Heart right ventricle (tissue), 16 donors: ENCODE measurements around the gene AEN. TPM values are rescaled to one million over a fixed set of nuclear protein-coding genes. Genes with fewer than 3 reads are reported as not detected.

Source experiments
- ATAC-seq, 8 donors: fragments of 200-7000 bp; cut with Tn5 transposase; one replicate each; pipeline ENCODE4 v1.9.1; 2020; ENCODE audit warnings: mild to moderate bottlenecking in 8 of 8, moderate library complexity in 8 of 8, moderate number of reproducible peaks in 1 of 8
- DNase-seq, 2 donors: peaks; one replicate each; pipeline ENCODE4 v3.0.0-alpha.2; 2020
- H3K27ac ChIP-seq, 10 donors: fragments of 200-600 bp; sonication (generic) in 2 of 10; one replicate each; pipeline versions ENCODE4 v1.5.0 to v1.8.0; 2020 to 2022; ENCODE audit warnings: mild to moderate bottlenecking in 3 of 10
- H3K27me3 ChIP-seq, 7 donors: fragments of 200-600 bp; one replicate each; pipeline ENCODE4 v1.8.0; 2021 to 2022; ENCODE audit warnings: mild to moderate bottlenecking in 2 of 7
- H3K36me3 ChIP-seq, 9 donors: fragments of 200-600 bp; sonication (generic) in 1 of 9; one replicate each; pipeline versions ENCODE4 v1.5.0 to v1.8.0; 2020 to 2022; ENCODE audit warnings: mild to moderate bottlenecking in 2 of 9
- H3K4me1 ChIP-seq, 9 donors: fragments of 200-600 bp; sonication (generic) in 1 of 9; one replicate each; pipeline versions ENCODE4 v1.5.0 to v1.8.0; 2020 to 2022; ENCODE audit warnings: mild to moderate bottlenecking in 4 of 9
- H3K4me3 ChIP-seq, 10 donors: fragments of 200-600 bp; sonication (generic) in 2 of 10; one replicate each; pipeline versions ENCODE4 v1.5.0 to v1.8.0; 2020 to 2022; ENCODE audit warnings: mild to moderate bottlenecking in 7 of 10, moderate library complexity in 2 of 10
- H3K9me3 ChIP-seq, 11 donors: fragments of 200-600 bp in 10 of 11; sonication (generic) in 2 of 11; one replicate each; pipeline versions ENCODE4 v1.5.0 to v1.8.0; 2013 to 2022; ENCODE audit warnings: mild to moderate bottlenecking in 2 of 11, control low read depth in 1 of 11, moderate library complexity in 1 of 11
- WGBS, 2 donors: extraction: QIAGEN DNeasy Blood & Tissue Kit; methylation state at CpG; one replicate each; pipeline ENCODE4 v1.1.7; 2013; ENCODE audit warnings: inconsistent platforms in 1 of 2; 5-methylcytosine and 5-hydroxymethylcytosine counted together
- intact Hi-C, 10 donors: fragments of 100-400 bp; cut with DNase I; formaldehyde crosslinking; loops; one replicate each; pipeline versions ENCODE4 v1.11.1 to v1.14.2; 2022
- polyA plus RNA-seq, 2 donors: library from polyadenylated mRNA; stranded (reverse); fragments of 200-250 nt; gene quantifications; one replicate each; pipeline ENCODE4 v1.2.3, GENCODE V29; 2013
- total RNA-seq, 10 donors: library from RNA; stranded (reverse); fragmentation: NEBNext Ultra II Directional in 3 of 10; extraction: Animal tissue kit (Norgen Biotek cat#: 25700) in 3 of 10; gene quantifications; one replicate each; pipeline versions ENCODE4 v1.2.1 to v1.2.4, GENCODE V29; 2021 to 2023
- TF ChIP-seq, protein P1 (sequence below), 9 donors: fragments of 200-600 bp; sonication (generic) in 2 of 9; IDR thresholded peaks; one replicate each; pipeline versions ENCODE4 v1.5.0 to v1.8.0; 2021 to 2022; ENCODE audit warnings: antibody characterized with exemption in 9 of 9, mild to moderate bottlenecking in 5 of 9, moderate library complexity in 1 of 9
- donor health status: Arrhythmogenic right ventricular cardiomyopathy.
- donor health status: ischemic (EF 13 %, LVEDD 7.1; RV severe dilation, severe dysfunction).
- donor health status: healthy with polysubstance abuse.
- donor health status: DM: no; HTN: yes; CAD: no.
- donor health status: DM: no; HTN: no; CAD: no.
- donor health status: ischemic (EF 25% LVEDD 6.9; RV normal size, moderate dysfunction).
- donor health status: ischemic (EF 25% LVEDD 5.7; RV mildly dilated, moderate dysfunction).
- donor health status: healthy.
- donor health status: DM: yes; HTN: yes; CAD: no.
- donor health status: Ischemic cardiomyopathy.
- donor health status: ischemic (EF 35%, LVEDD 5.7; RV mildly dilated, moderate dysfunction).
- donor health status: nonischemic (EF 11% LVEDD 7.7; RV severe dilation, severe dysfunction).
- donor health status: DM: yes; HTN: yes; CAD: no.
- donor health status: PGD.
- donor health status: ischemic (EF 29% LVEDD 5.4; RV normal size, mild dysfunction).
- donor health status: nonischemic (EF 23%, LVEDD 6.1; RV moderate dilation, normal function).

The AEN gene
- total and polyA plus RNA-seq, 12 donors = 3.4 to 13.2 (median 5.6) TPM

GRCh38 chr15:88617031-88617722 is 4.0 kb upstream of the AEN start:
- TF ChIP-seq, protein P1, sequence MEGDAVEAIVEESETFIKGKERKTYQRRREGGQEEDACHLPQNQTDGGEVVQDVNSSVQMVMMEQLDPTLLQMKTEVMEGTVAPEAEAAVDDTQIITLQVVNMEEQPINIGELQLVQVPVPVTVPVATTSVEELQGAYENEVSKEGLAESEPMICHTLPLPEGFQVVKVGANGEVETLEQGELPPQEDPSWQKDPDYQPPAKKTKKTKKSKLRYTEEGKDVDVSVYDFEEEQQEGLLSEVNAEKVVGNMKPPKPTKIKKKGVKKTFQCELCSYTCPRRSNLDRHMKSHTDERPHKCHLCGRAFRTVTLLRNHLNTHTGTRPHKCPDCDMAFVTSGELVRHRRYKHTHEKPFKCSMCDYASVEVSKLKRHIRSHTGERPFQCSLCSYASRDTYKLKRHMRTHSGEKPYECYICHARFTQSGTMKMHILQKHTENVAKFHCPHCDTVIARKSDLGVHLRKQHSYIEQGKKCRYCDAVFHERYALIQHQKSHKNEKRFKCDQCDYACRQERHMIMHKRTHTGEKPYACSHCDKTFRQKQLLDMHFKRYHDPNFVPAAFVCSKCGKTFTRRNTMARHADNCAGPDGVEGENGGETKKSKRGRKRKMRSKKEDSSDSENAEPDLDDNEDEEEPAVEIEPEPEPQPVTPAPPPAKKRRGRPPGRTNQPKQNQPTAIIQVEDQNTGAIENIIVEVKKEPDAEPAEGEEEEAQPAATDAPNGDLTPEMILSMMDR (IDR thresholded peaks at IDR 0.05) = no peak
- H3K4me1 ChIP-seq = peaks cover 4 to 16% (median 11%) of the 10 kb centered on the region in 9 donors
- 91 to 93% methylated on average over 10 of the region's 10 CpGs for WGBS, 2 donors
- H3K4me3 ChIP-seq = no peak overlapping the region
- ATAC-seq = no peak
- DNase-seq = no peak
- H3K27ac ChIP-seq = no peak overlapping the region
- no peaks in the 10 kb centered on the region for H3K27me3 ChIP-seq
- no peaks in the 10 kb centered on the region for H3K36me3 ChIP-seq
- intact Hi-C loops = loop anchor here in 1 of 10 donors (10.0 kb wide), 1 partner anchor 72 kb away; the partner anchor contains the start of gene DET1
- H3K9me3 ChIP-seq = no peaks in the 10 kb centered on the region

DNA sequence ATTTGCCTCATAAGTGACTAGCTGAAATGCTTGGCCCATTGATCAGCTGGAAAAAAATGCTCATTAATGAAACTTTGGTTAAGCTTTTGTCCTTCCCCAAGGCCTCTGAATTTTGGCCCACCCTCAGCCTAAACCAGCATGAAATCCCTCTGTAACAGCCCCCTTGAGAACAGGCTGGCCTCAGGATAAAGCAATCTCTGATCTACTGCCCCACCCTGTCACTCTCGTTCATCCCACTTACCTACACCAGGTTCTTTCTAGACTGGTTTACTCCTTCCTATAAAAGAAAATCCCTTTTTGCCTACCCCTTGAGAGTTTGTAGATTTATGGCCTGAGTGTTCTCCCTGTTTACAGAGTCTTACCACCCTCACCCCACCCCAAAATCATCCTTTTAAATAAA is 3.4 kb upstream of the AEN start:
- ATAC-seq = no peak
- no peak overlapping the region for H3K27ac ChIP-seq
- WGBS, 2 donors = 56 to 66% methylated on average over 1 of the region's 1 CpG
- no peaks in the 10 kb centered on the region for H3K9me3 ChIP-seq
- H3K27me3 ChIP-seq = no peaks in the 10 kb centered on the region
- H3K4me1 ChIP-seq = peaks cover 6 to 22% (median 17%) of the 10 kb centered on the region in 9 donors
- intact Hi-C loops = loop anchor here in 1 of 10 donors (10.0 kb wide), 1 partner anchor 73 kb away; the partner anchor contains the start of gene DET1
- no peak for DNase-seq
- H3K4me3 ChIP-seq = no peak overlapping the region
- H3K36me3 ChIP-seq = no peaks in the 10 kb centered on the region
- TF ChIP-seq, protein P1 (IDR thresholded peaks at IDR 0.05) = no peak

- H3K9me3 ChIP-seq = no peaks in the 10 kb centered on the region
- TF ChIP-seq, protein P1 (IDR thresholded peaks at IDR 0.05) = no peak
- no peaks in the 10 kb centered on the region for H3K27me3 ChIP-seq
- no peak overlapping the region for H3K4me3 ChIP-seq
- peaks cover 6 to 31% (median 21%) of the 10 kb centered on the region in 9 donors for H3K4me1 ChIP-seq
- intact Hi-C loops = loop anchor here in 1 of 10 donors (10.0 kb wide), 1 partner anchor 74 kb away; the partner anchor contains the start of gene DET1
- H3K36me3 ChIP-seq = no peaks in the 10 kb centered on the region
- DNase-seq (no peak), ATAC-seq (no peak)
- H3K27ac ChIP-seq = no peak overlapping the region
Observed at GRCh38 chr15:88618686-88619085, 2.5 kb upstream of the AEN start.

DNA sequence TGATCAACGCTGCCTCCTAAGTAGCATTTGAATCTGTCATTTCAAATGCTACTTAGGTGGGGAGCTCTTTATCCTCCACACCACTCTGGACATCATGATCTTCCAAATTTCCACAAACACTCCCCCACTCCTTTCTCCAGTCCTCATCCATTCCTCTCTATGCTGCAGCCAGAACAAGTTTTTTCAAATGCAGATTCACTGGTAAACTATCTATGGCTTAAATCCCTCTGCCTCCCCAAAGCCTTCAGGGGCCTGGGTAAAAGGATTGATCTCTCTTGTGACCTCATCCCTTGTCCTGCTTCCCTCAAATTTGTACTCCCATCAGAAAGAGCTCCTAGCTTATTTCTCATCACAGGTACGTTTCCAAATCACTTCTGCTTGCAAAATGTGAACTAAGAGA is 1.3 kb upstream of the AEN start:
- intact Hi-C loops = loop anchor here in 6 of 10 donors (2.0 to 10.0 kb wide), 7 partner anchors 43 to 385 kb away; partner anchors contain the start of genes HAPLN3 (in 3 of the 6) and DET1 (in 1 of the 6)
- 80 to 81% methylated on average over 2 of the region's 2 CpGs for WGBS, 2 donors
- H3K27ac ChIP-seq = no peak overlapping the region
- H3K27me3 ChIP-seq = no peaks in the 10 kb centered on the region
- H3K9me3 ChIP-seq = no peaks in the 10 kb centered on the region
- no peaks in the 10 kb centered on the region for H3K36me3 ChIP-seq
- TF ChIP-seq, protein P1 (IDR thresholded peaks at IDR 0.05) = no peak
- H3K4me3 ChIP-seq = no peak overlapping the region
- ATAC-seq (no peak), DNase-seq (no peak)
- peaks cover 6 to 38% (median 31%) of the 10 kb centered on the region in 9 donors for H3K4me1 ChIP-seq
